ENCODE results near the gene KRTAP20-1. TPM values are rescaled to one million over a fixed set of nuclear protein-coding genes. Genes with fewer than 3 reads are reported as not detected.

The KRTAP20-1 gene
- total RNA-seq (not detected), polyA plus RNA-seq (not detected)
- long read RNA-seq, donor 1 = 0 reads
- long read RNA-seq, donor 2 = 0 reads
- long read RNA-seq, donor 3 = 0 reads
- long read RNA-seq, donor 4 = 0 reads
- long read RNA-seq, donor 5 = 0 reads
- long read RNA-seq, donor 6 = 0 reads
- long read RNA-seq, donor 7 = 0 reads
- long read RNA-seq, donor 8 = 0 reads
- long read RNA-seq, donor 9 = 0 reads
- long read RNA-seq, donor 10 = 0 reads

GRCh38 chr21:30616125-30616524 lies at the start of gene KRTAP20-1:
Gene KRTAP20-1 (plus strand): TSS chr21:30616425. CDS start chr21:30616455, 30 bp downstream.
- H3K9me3 ChIP-seq (replicated peaks in 1 of 3) = no peaks in the 10 kb centered on the region
- no peaks in the 10 kb centered on the region for H3K4me1 ChIP-seq (replicated peaks in 1 of 2)
- H3K36me3 ChIP-seq (replicated peaks in 1 of 2) = no peaks in the 10 kb centered on the region
- H3K27ac ChIP-seq = no peak within 1 kb of the TSS
- H3K4me3 ChIP-seq = no peak within 1 kb of the TSS
- TF ChIP-seq CTCF (IDR thresholded peaks at IDR 0.05) (no peak), POLR2A (IDR thresholded peaks at IDR 0.05) (no peak)
- H3K27me3 ChIP-seq = no peaks in the 10 kb centered on the region
- WGBS, 4 donors = 79 to 93% (median 91%) methylated on average over 2 of the region's 2 CpGs
- DNase-seq = no peak
- intact Hi-C loops (cut with DNase I) = no loop called here

- no peaks in the 10 kb centered on the region for H3K36me3 ChIP-seq (replicated peaks in 1 of 2)
- intact Hi-C loops (cut with DNase I) = no loop called here
- no peaks in the 10 kb centered on the region for H3K4me1 ChIP-seq (replicated peaks in 1 of 2)
- no peak for DNase-seq
- no peak for TF ChIP-seq POLR2A (IDR thresholded peaks at IDR 0.05)
- TF ChIP-seq CTCF (IDR thresholded peaks at IDR 0.05) = no peak
- no peaks in the 10 kb centered on the region for H3K9me3 ChIP-seq (replicated peaks in 1 of 3)
- no peak overlapping the region for H3K4me3 ChIP-seq
- H3K27ac ChIP-seq = no peak overlapping the region
- no peaks in the 10 kb centered on the region for H3K27me3 ChIP-seq
Observed at GRCh38 chr21:30567617-30568016, 48.6 kb upstream of the KRTAP20-1 start.

- no peaks in the 10 kb centered on the region for H3K9me3 ChIP-seq (replicated peaks in 1 of 3)
- no peaks in the 10 kb centered on the region for H3K27me3 ChIP-seq
- intact Hi-C loops (cut with DNase I) = no loop called here
- no peaks in the 10 kb centered on the region for H3K4me1 ChIP-seq (replicated peaks in 1 of 2)
- H3K4me3 ChIP-seq = no peak overlapping the region
- no peak for TF ChIP-seq CTCF (IDR thresholded peaks at IDR 0.05)
- TF ChIP-seq POLR2A (IDR thresholded peaks at IDR 0.05) = no peak
- no peaks in the 10 kb centered on the region for H3K36me3 ChIP-seq (replicated peaks in 1 of 2)
- DNase-seq = no peak
- no peak overlapping the region for H3K27ac ChIP-seq
Observed at GRCh38 chr21:30577766-30578165, 38.5 kb upstream of the KRTAP20-1 start.

GRCh38 chr21:30579346-30579745 lies 36.9 kb upstream of the KRTAP20-1 start:
- no peaks in the 10 kb centered on the region for H3K27me3 ChIP-seq
- no peaks in the 10 kb centered on the region for H3K36me3 ChIP-seq (replicated peaks in 1 of 2)
- intact Hi-C loops (cut with DNase I) = no loop called here
- no peak overlapping the region for H3K27ac ChIP-seq
- TF ChIP-seq POLR2A (IDR thresholded peaks at IDR 0.05) = no peak
- no peak for TF ChIP-seq CTCF (IDR thresholded peaks at IDR 0.05)
- 45 to 79% (median 55%) methylated on average over 1 of the region's 1 CpG for WGBS, 4 donors
- DNase-seq = no peak
- H3K9me3 ChIP-seq (replicated peaks in 1 of 3) = no peaks in the 10 kb centered on the region
- H3K4me1 ChIP-seq (replicated peaks in 1 of 2) = no peaks in the 10 kb centered on the region
- no peak overlapping the region for H3K4me3 ChIP-seq

Measured in adrenal gland (tissue), 19 donors.